HCT116 (cell line): Measurements from ENCODE around the gene FFAR1.

Experiments used
- EGR1 ChIP-seq: IDR thresholded peaks from 2 replicates; pipeline ENCODE4 v1.6.1; 2012; ENCODE audit warnings: low read depth
- ELF1 ChIP-seq: IDR thresholded peaks from 2 replicates; pipeline ENCODE4 v1.6.1; 2012; ENCODE audit warnings: low read depth, borderline replicate concordance
- EZH2 ChIP-seq: fragments of 200-600 bp; sonication (generic); IDR thresholded peaks from 2 replicates; pipeline ENCODE4 v1.6.1; 2017; ENCODE audit warnings: antibody characterized with exemption, mixed run types
- EZH2phosphoT487 ChIP-seq: fragments of 200-600 bp; IDR thresholded peaks from 2 replicates; pipeline ENCODE4 v1.6.1; 2018; ENCODE audit warnings: antibody characterized with exemption, borderline replicate concordance
- MAX ChIP-seq: IDR thresholded peaks from 2 replicates; pipeline ENCODE4 v1.6.1; 2012
- POLR2A ChIP-seq: IDR thresholded peaks from 2 replicates; pipeline ENCODE4 v1.7.0; 2011; ENCODE audit warnings: borderline replicate concordance; ENCODE audit not compliant: insufficient read depth, insufficient read length; ENCODE audit errors: extremely low read depth
- SIN3A ChIP-seq: IDR thresholded peaks from 2 replicates; pipeline ENCODE4 v1.6.1; 2012; ENCODE audit warnings: low read depth
- YY1 ChIP-seq: IDR thresholded peaks from 2 replicates; pipeline ENCODE4 v1.6.1; 2011; ENCODE audit warnings: low read length, low read depth, moderate library complexity, mild to moderate bottlenecking; ENCODE audit not compliant: insufficient replicate concordance; ENCODE audit errors: extremely low read depth
- TF ChIP-seq, protein P1 (sequence below), 3 experiments: fragments of 200-600 bp in 1 of 3; sonication (generic) in 1 of 3; IDR thresholded peaks in 2 of 3; conservative IDR thresholded peaks in 1 of 3; 2 replicates each; pipeline ENCODE4 v1.5.1; 2012 to 2017; ENCODE audit warnings: low read depth in 2 of 3, low read length in 2 of 3, antibody characterized with exemption in 1 of 3, borderline replicate concordance in 1 of 3, control low read depth in 1 of 3, mild to moderate bottlenecking in 1 of 3, mixed read lengths in 1 of 3, mixed run types in 1 of 3, moderate library complexity in 1 of 3; ENCODE audit not compliant: insufficient read depth in 1 of 3

DNA sequence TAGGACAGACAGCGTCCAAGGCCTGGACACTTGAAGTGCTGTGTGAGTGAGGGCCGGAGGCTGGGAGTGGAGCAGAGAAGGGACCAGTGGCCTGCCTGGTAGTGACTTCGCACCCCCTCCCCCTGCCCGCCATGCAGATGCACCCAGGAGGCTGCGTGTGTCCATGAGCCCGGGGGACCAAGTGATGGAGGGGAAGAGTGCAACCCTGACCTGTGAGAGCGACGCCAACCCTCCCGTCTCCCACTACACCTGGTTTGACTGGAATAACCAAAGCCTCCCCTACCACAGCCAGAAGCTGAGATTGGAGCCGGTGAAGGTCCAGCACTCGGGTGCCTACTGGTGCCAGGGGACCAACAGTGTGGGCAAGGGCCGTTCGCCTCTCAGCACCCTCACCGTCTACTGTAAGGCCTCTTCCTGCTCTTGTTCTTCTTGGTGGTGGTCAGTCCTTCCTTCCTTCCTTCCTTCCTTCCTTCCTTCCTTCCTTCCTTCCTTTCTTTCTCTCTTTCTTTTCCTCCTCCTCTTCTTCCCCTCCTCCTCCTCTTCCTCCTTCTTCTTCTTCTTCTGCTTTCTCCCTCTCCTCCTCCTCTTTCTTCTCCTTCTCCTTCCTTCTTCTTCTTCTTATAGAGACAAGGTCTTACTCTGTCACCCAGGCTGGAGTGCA, 6.0 kb upstream of the FFAR1 start:
- TF ChIP-seq EGR1 (no peak), MAX (no peak), POLR2A (no peak), ELF1 (no peak), YY1 (no peak), EZH2 (no peak), SIN3A (no peak), EZH2phosphoT487 (no peak)
- TF ChIP-seq, protein P1, sequence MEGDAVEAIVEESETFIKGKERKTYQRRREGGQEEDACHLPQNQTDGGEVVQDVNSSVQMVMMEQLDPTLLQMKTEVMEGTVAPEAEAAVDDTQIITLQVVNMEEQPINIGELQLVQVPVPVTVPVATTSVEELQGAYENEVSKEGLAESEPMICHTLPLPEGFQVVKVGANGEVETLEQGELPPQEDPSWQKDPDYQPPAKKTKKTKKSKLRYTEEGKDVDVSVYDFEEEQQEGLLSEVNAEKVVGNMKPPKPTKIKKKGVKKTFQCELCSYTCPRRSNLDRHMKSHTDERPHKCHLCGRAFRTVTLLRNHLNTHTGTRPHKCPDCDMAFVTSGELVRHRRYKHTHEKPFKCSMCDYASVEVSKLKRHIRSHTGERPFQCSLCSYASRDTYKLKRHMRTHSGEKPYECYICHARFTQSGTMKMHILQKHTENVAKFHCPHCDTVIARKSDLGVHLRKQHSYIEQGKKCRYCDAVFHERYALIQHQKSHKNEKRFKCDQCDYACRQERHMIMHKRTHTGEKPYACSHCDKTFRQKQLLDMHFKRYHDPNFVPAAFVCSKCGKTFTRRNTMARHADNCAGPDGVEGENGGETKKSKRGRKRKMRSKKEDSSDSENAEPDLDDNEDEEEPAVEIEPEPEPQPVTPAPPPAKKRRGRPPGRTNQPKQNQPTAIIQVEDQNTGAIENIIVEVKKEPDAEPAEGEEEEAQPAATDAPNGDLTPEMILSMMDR (IDR thresholded peaks at IDR 0.05 in 2 of 3, conservative IDR thresholded peaks at IDR 0.05 in 1 of 3; ENCODE audit: borderline replicate concordance in 1 of 3, insufficient read depth in 1 of 3, low read depth in 2 of 3, low read length in 2 of 3), result no peak
